Measurements from ENCODE around the gene EPHB1.

DNA sequence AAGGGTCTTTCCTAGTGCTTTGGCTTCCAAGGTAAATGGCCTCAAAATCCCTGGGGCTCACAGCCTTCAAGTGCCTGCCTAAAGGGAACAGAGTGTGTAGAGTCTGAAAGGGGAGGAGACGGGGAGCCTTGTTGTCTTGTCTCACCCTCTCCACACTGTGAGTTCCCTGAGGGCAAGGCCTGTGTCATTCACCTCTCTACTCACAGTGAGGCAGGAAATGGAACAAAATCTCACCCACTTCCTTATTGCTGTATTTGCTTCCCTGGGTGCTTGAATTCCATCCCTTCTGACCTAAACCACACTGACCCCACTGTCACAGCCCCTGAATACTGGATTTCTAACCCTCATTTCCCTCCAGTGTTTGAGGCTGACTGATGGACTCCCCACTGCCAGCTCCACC lies 197.5 kb downstream of the EPHB1 start:
- TF ChIP-seq, protein P1, sequence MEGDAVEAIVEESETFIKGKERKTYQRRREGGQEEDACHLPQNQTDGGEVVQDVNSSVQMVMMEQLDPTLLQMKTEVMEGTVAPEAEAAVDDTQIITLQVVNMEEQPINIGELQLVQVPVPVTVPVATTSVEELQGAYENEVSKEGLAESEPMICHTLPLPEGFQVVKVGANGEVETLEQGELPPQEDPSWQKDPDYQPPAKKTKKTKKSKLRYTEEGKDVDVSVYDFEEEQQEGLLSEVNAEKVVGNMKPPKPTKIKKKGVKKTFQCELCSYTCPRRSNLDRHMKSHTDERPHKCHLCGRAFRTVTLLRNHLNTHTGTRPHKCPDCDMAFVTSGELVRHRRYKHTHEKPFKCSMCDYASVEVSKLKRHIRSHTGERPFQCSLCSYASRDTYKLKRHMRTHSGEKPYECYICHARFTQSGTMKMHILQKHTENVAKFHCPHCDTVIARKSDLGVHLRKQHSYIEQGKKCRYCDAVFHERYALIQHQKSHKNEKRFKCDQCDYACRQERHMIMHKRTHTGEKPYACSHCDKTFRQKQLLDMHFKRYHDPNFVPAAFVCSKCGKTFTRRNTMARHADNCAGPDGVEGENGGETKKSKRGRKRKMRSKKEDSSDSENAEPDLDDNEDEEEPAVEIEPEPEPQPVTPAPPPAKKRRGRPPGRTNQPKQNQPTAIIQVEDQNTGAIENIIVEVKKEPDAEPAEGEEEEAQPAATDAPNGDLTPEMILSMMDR (IDR thresholded peaks at IDR 0.05) = no peak
- TF ChIP-seq POLR2A (IDR thresholded peaks at IDR 0.05) (no peak), EP300 (IDR thresholded peaks at IDR 0.05) (no peak)
